ENCODE results near the gene FAM221B.
A peak's percentile ranks its signal among the peaks of the same experiment; 100 is the strongest.

FAM221B gene

DNA sequence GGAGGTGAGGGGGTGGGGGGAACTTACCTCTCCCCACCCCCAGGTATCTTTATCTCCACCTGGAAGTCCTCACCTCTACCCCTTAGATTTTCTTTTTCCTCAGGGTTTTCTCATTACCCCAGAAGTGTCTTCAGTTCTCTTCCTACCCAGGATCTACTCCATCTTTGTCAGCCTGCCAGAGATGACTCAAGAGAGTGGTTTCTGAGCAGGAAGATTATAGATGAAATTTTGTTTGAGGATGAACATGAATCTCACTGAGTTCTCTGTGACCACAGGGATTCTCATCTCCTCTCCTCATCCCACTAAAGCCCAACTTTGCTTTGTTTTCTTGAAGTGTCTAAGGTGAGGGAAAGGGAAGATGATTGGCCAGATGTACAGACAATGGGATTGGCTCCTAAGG lies 8.5 kb downstream of the FAM221B start:
- DNase-seq (ENCODE audit: low read depth): no peak

DNA sequence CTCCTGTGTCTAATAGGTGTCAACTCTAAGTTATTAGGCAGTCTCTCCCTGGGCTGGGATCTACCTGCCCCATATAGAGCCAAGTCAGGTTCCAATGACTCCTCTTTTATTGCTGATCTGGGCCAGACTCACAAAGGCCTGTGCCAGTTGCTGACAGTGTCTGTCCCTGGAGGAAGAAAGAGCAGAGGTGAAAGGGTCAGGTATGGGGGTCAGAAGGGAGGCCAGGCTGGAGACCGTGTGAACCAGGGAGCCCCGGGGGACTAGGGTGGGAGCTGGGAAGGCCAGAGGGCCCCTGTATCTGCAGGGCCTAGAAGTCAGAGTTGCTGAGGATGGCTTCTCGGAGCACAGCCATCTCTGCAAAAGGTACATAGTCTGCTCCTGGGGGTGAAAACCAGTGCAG lies 10.2 kb downstream of the FAM221B start:
- no peak for DNase-seq (ENCODE audit: low read depth)

DNA sequence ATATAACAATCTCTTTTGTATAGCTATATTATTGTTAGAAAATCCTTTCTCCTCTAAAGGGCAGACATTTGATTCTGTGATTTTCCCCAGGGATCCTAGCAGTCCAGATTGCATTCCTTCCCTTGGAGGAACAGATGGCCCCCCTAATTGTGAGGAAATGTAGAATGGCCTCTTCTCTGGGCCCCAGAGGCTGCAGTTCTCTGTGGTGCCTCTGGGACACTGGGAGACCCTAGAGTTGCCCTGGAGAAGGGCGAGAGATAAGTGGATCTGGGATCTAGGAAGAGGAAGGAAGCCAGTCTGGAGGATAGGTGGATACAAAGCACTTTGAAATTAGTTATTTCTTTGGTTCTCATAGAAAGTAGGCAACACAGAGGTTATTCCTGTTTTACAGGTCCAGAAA lies 11.8 kb downstream of the FAM221B start:
- DNase-seq (ENCODE audit: low read depth): no peak

DNA sequence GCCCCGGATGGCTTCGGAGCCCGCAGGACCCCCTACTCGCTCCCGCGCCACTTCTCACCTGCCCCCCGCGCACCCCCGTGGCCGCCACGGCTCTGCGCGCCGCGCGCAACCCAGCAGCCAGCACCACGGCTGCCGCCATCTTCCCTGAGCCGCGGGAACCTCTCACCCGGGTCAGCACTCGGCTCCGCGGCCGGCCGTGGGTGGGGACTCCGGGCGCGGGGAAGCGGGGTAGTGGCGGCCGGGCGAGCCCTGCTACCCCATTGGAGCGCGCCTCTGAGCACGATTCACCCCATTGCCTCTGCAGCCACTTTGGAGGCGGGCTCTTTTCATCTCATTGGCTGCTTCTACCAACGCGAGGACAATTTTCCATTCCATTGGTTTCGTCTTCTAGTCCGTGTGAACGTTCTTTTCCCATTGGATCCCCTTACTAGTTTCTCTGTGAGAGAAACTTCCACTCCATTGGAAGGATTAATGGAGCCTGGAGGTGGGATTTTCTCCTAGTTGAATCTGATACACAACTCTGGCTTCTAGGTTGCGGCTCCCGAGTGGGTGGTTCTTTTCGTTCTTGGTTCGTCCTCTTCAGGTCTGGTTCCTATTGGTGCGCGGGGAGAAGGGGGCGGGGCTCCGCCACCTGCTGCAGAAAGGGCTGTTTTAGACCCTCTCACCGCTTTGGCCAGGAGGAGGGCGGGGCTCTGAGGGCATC lies 13.5 kb downstream of the FAM221B start, which contains the start of gene HINT2:
Gene HINT2 (minus strand): TSS at position 202 of the 703 bp plus-strand sequence. CDS start 63 bp downstream, at position 139.
- DNase-seq (ENCODE audit: low read depth): peak; percentile 94

DNA sequence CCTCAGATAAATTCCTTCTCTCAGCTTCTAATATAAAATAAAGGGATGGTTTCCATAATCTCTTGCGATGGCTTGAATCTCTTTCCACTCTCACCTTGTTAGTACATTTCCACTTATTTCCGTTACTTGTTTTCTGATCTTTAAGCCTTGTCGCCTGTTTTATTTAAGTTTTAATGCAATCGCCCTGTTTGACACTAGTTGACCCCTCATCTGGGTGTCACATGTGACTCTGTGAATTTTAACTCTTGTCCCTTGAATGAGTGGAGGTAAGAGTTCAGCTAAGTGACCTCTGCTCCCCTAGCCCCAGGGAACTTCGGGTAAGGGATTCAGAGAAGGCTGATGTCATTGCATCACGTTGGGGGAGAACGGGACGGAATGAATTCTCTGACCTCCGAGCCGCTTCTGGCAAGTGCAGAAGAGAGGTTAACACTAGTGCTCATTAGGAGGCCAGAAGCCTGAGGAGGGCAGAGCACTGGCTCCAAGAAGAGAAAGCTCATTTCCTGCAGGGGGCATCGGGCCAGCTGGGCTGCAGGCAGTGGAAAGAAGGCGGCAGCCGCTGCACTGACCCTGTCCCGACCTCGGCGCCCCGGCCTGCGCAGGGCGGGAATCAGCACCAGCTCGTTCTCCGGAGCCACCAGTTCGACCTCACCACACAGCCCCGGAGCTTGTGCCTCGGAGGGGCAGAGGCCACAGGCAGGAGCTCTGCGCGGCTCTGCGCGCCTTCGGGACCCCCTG lies 14.3 kb downstream of the FAM221B start:
- DNase-seq (ENCODE audit: low read depth): peak; percentile 22

DNA sequence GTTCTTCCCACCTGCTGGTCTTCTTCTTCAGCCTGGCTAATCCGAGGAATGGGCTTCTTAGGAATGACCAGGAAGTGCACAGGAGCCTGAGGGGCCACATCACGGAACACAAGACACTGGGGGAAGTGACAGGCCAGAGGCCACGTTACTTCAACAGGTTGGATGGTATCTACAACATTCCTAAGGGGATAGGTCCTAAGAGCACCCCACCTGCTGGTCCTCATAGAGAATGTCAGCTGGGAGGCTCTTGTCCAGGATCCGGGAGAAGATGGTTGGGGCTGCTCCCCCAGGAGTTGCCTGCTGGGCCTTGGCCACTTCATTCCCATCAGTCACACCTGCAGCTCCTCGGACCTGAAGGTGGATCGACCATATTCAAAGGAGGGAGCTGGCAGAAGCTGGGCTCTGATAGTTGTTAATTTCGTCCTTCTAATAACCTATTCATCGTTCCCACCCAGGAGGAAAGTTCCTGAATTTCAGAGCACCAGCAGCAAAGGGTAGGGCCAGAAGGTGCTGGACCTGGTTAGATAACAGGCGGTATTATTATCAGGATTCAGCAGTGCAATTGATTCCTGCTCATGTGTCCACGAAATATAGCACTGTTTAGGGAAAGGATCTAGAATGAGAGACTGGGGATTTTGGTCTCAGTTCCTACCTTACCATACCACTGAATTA lies 15.0 kb downstream of the FAM221B start:
- no peak for DNase-seq (ENCODE audit: low read depth)

DNA sequence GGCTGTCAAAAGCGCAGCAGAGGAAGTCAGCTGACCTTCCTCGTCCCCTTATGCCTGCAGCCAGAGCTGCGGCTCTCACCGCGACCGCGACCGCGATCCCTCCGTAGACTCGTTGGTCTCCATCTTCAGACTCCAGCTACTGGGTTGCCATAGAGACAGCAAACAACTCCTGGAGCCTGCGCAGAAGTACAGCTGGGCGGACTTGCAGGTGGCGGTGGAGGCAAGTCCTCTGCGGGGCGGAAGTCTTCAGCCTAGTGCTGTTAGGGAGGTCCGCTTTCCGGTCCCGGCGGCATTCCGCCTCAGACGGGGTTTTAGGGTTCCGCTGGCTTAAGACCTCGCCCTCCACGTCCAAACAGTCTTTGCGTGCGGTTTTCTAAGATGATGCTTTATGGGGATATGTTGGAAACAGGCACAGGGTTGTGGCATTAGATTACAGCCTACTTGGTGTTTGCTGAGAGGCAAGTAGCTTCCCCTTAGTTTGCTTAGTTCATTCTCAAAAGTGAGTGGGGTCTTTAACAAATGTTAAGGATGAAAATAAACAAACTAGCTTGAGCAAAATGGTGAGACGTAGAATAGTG lies 16.4 kb downstream of the FAM221B start, which contains the start of gene SPAG8:
Gene SPAG8 (minus strand): TSS at position 238 of the 578 bp plus-strand sequence. CDS start 115 bp downstream, at position 123.
- peak; percentile 84 for DNase-seq (ENCODE audit: low read depth)

DNA sequence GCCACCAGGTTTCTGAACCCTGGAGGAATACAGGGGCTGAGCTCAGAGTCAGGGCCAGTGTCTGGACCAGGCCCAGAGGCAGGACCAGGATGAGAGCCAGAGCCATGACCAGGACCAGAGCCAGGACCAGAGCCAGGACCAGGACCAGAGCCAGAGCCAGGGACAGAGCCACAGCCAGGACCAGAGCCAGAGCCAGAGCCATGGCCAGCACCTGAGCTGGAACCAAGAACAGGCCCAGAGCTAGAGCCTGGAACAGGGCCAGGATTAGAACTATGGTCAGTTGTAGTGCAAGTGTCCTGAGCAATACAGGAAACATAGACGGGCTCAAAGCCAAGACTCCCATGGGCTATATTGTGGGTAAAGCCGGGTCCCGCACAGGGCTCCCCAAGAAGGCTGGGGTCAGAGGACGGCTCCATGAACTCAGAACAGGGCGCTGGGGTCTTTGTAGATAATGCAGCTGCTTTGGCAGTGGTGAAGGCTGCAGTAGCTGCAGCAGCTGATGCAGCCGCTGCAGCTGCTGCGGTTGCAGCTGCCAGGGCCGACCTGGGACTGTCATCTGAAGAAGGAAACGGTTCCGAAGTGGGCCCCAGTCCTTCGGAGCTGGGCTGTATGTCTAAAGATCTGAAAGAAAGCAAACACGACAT lies 17.0 kb downstream of the FAM221B start:
- DNase-seq (ENCODE audit: low read depth): no peak

DNA sequence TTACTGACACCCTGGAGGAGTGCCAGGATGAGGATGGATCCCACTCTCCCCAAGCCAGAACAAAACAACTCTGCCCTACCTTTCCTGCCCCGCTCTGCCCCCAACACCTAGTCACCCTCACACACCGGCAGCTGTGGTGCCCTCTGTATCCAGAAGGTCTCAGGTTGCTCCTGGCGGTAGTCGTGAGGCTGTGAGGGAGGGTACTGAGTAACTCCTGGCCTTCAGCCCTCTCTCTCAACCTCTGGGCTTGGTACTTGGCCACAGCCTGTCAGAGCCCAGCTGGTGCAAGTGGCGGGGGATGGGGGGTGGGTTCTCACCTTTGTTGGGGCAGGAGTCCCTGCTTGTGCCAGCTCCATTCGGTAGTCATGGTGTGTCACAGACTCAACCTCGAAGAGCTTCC lies 18.4 kb downstream of the FAM221B start:
- no peak for DNase-seq (ENCODE audit: low read depth)

DNA sequence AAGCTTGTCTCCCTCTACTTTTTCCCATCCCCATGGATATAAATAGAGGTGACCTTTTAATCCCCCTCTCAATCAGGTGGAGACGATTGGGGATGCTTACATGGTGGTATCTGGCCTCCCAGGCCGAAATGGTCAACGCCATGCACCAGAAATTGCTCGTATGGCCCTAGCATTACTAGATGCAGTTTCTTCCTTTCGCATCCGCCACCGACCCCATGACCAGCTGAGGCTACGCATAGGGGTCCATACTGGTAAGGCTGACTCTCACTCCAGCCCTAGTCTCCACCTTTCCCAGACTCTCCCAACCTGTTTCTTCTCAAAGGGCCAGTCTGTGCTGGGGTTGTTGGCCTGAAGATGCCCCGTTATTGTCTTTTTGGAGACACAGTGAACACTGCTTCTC lies 20.1 kb downstream of the FAM221B start:
- DNase-seq (ENCODE audit: low read depth): no peak

DNA sequence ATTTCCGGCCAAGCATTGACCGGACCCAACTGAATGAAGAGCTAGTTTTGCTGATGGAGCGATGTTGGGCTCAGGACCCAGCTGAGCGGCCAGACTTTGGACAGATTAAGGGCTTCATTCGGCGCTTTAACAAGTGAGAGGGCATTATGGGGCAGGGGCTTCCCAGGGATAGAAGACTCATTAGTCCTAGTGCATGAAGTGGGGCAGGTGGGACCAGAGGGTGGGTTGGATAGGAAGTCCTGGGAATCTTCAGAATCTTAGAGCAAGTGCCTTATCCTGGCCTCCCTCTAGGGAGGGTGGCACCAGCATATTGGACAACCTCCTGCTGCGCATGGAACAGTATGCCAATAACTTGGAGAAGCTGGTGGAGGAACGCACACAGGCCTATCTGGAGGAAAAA lies 22.4 kb downstream of the FAM221B start:
- DNase-seq (ENCODE audit: low read depth): no peak

DNA sequence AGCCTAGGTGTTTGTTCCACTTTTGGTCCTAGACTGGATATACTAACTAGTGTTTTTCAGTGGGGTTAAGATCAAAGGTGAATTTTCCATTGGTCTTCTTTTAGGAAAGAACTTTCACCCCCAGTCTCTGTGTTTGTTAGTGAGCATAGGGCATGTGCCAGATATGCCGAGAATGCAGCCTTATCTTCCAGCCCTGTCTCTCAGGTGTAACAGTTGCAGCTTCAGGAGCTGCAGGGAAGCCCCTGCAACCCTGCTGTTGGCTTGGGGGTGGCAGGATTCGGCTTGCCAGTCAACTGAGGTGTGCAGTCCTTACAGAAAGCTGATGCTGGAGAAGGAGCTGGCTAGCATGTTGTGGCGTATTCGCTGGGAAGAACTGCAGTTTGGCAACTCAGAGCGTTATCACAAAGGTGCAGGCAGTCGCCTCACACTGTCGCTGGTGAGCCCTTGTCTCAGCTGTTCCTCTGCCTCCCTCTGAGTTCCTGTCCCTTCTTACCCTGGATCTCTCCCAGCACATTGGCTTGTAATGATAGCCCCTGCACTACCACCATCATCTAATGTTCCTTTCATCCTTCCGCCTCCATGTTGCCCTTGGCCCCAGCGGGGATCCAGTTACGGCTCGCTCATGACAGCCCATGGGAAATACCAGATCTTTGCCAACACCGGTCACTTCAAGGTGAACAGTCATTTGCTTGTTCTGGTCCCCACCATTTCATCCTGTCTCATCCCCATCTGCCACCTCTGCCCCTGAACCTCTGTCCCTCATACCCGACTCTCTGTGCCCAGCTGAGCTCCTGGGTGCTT lies 27.0 kb downstream of the FAM221B start:
- no peak for DNase-seq (ENCODE audit: low read depth)

DNA sequence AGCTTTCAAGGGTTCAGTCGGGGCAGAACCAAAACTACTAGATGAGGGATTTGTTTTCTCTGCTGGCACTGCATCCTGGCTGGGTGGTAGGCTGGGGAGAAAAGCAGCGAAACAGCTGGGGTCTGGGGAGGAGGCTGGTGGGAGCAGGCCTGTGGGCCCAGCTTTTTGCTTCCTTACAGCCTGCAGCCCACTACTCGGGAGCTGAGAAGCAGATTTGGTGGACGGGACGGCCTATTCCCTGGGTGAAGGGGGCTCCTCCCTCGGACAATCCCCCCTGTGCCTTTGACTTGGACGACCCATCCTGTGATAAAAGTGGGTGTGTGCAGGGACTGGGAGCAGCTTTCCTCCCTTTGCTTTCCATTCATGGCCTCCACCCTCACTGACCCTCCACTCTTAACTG lies 28.0 kb downstream of the FAM221B start:
- DNase-seq (ENCODE audit: low read depth): no peak

DNA sequence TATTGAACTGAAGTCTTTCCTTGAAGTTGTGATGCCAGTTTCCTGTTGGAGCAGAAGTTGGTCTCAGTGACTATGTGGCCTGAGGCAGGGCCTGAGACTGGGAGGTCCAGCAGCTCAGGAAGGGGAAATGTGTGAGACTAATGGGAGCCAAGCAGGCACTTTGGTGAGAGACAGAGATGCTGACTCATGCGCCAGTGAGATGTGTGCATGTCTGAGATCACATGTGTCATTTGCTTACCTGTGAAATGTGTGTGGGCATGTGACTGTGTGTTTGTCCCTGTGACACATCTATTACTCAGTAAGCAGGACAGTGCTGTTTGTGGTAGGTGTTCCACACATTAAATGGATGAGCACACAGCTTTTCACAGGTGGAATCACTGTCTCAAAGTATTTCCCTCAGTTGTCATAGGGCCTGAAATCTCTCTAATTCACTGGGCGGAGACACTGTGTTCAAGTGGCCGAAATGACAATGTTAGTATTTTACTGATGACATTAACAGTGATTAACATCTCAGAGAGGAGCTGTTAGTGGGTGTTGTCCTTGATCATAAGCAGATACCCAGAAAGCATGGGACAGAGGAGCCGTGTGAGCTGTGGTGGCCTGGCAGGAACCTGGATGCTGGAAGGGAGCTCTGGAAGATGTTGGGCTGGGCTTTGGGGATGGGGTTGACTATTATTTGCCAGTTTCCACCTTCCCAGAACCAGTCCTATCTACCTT lies 29.7 kb downstream of the FAM221B start:
- DNase-seq (ENCODE audit: low read depth): no peak

DNA sequence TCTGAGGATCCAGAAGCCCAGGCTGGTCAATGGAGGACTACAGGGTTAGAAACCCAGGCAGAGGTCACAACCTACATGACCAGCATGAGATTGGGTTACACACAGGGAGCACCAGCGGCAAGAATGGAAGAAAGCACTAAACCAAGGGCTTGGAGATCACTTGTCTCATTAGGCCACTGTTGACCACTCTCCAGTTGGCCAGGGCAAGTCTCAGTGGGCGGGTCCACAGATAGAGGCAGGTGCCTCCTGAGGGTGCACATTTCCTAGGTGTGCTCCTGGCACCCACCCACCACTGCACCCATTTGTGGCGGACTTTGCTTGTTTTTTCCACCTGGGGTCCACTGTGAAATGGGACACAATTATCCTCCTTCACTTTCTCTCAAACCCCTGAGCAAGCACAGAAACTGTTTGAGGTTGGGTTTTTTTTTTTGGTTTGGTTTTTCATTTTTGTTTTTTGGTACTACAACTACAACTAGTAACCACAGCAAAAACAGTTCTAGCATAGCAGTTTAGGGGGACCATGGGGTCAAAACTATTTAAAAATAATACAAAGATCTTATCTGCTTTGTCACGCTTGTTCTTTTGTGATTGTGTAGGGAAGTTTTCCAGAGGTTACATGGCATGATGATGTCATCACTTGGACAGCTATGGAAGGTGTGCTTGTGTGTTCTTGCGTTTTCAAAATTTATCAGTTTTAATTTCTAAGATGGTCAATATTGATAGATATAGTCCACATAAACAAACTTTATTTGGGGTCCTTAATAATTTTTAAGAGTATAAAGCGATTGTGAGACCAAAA lies 31.0 kb downstream of the FAM221B start:
- DNase-seq (ENCODE audit: low read depth): no peak

DNA sequence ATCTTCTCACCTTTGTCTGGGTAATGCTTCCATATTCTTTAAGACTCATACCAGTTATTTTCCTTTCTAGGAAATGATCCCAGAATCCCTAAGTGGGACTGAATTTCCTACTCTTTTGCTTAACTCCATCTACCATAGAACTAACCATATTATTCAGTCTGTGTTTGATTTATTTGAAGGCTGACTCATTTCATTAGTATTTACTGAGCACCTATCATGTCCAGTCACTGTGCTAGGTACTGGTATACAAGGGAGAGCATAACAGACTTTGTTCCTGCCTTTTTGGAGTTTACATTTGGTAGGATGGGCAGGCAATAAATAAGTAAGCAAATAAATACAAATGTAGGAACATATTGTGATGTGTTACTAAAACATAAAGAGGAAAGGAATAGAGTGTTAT lies 32.8 kb downstream of the FAM221B start:
- DNase-seq (ENCODE audit: low read depth): no peak

DNA sequence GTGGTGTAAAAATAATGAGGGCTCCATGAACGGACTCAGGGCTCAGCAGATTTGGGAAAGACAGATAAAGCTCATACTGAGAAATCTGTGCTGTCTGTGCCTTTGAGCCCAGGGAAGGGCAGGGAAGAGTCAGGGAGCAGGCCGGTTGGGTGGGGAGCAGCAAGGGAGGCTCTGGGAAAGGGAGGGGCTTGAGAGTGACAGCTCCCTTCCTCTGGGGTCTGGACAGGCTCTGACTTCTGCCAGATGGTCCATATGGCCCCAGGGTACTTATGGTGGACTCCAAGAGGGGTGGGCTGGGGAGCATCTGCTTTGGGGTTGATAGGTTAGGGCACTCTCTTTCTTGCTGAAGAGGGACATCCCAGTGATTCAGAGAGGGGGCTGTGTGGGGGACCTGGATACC lies 35.1 kb downstream of the FAM221B start:
- DNase-seq (ENCODE audit: low read depth): no peak

DNA sequence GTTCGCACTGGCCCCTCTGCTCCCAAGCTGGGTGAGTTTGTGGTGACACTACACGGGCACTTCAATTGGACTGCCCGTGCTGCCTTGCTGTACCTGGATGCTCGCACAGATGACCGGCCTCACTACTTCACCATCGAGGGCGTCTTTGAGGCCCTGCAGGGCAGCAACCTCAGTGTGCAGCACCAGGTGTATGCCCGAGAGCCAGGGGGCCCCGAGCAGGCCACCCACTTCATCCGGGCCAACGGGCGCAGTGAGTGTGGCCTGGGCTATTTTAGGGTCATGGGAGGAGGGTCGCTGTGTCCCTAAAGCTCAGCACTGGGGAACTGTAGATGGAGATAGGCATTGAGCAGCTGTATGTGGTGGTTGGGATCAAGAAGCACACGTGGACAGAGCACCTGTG lies 35.7 kb downstream of the FAM221B start:
- no peak for DNase-seq (ENCODE audit: low read depth)

DNA sequence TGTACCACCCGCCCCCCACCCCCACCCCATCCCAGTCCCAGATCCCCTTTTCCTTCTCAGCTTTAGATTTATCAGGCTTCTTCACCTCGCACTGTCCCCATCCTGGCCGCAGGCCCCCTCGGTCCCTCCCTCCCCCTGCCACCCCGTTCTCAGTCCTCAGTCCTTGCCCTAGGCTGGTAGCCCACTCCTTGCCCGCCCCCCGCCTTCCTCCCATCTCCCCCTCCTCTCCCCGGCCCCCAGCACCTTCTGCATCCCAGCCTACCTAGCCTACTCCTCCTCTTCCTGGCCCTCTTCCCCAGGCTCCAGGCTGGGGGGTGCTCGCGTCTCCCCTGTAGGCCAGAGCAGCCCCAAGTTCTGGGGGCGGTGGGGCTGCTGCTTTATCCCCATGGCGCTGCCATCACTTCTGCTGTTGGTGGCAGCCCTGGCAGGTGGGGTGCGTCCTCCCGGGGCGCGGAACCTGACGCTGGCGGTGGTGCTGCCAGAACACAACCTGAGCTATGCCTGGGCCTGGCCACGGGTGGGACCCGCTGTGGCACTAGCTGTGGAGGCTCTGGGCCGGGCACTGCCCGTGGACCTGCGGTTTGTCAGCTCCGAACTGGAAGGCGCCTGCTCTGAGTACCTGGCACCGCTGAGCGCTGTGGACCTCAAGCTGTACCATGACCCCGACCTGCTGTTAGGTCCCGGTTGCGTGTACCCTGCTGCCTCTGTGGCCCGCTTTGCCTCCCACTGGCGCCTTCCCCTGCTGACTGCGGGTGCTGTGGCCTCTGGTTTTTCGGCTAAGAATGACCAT lies 36.3 kb downstream of the FAM221B start:
- DNase-seq (ENCODE audit: low read depth): no peak
